HepG2 (cell line): ENCODE measurements around the gene FHL3. TPM values are rescaled to one million over a fixed set of nuclear protein-coding genes. Genes with fewer than 3 reads are reported as not detected.

Experiments
- BHLHE40 ChIP-seq: IDR thresholded peaks from 2 replicates; pipeline ENCODE4 v1.6.1; 2011; ENCODE audit warnings: low read length, improper control_type of control experiment
- ELF4 ChIP-seq: sonication (generic); formaldehyde crosslinking; IDR thresholded peaks from 2 replicates; pipeline ENCODE4 v1.5.0; 2020; ENCODE audit warnings: missing genetic modification reagents, mild to moderate bottlenecking, moderate library complexity, borderline replicate concordance
- GZF1 ChIP-seq: sonication (generic); formaldehyde crosslinking; IDR thresholded peaks from 2 replicates; pipeline ENCODE4 v1.5.1; 2020; ENCODE audit warnings: mild to moderate bottlenecking, missing genetic modification reagents
- MXD4 ChIP-seq: IDR thresholded peaks from 2 replicates; pipeline ENCODE4 v1.6.1; 2016; ENCODE audit warnings: mild to moderate bottlenecking, missing biosample characterization, missing genetic modification reagents
- PLRG1 ChIP-seq: fragments of 450-650 bp; conservative IDR thresholded peaks from 2 replicates; pipeline ENCODE4 v1.6.1; 2016
- PPARG ChIP-seq: conservative IDR thresholded peaks from 2 replicates; pipeline ENCODE4 v1.6.1; 2016; ENCODE audit warnings: missing biosample characterization, missing genetic modification reagents
- ZNF232 ChIP-seq: sonication (generic); formaldehyde crosslinking; IDR thresholded peaks from 2 replicates; pipeline ENCODE4 v1.4.0; 2020; ENCODE audit warnings: missing genetic modification reagents, borderline replicate concordance
- ZNF556 ChIP-seq: sonication (generic); formaldehyde crosslinking; IDR thresholded peaks from 2 replicates; pipeline ENCODE4 v1.4.0; 2020; ENCODE audit warnings: mild to moderate bottlenecking, missing genetic modification reagents, borderline replicate concordance
- ZNF616 ChIP-seq: sonication (generic); formaldehyde crosslinking; IDR thresholded peaks from 2 replicates; pipeline ENCODE4 v1.5.0; 2020; ENCODE audit warnings: low read depth, mild to moderate bottlenecking, missing genetic modification reagents
- polyA plus RNA-seq, 8 experiments: library from polyadenylated mRNA; depleted of rRNA in 3 of 8; stranded (reverse) in 7 of 8; unstranded in 1 of 8; fragments of >200 nt; fragmentation: Illumina TruSeq in 4 of 8; extraction: Trizol in 4 of 8; gene quantifications; 2 replicates each; pipeline versions ENCODE4 v1.2.1 to v1.2.3, GENCODE V29; 2011 to 2016; ENCODE audit warnings: low read depth in 4 of 8, missing spikeins in 1 of 8, mixed read lengths in 1 of 8; ENCODE audit not compliant: insufficient read depth in 1 of 8
- total RNA-seq, 5 experiments: library from RNA; depleted of rRNA; stranded (reverse); fragments of >200 nt; fragmentation: Illumina TruSeq; extraction: Trizol; gene quantifications; 2 replicates each; pipeline ENCODE4 v1.2.3, GENCODE V29; 2016; ENCODE audit warnings: low read depth in 1 of 5
- TF ChIP-seq, protein P1 (sequence below): sonication (generic); formaldehyde crosslinking; conservative IDR thresholded peaks from 2 replicates; pipeline ENCODE4 v1.4.0; 2020; ENCODE audit warnings: mild to moderate bottlenecking, missing genetic modification reagents, moderate library complexity
- TF ChIP-seq, protein P2 (sequence below): sonication (generic); formaldehyde crosslinking; IDR thresholded peaks from 2 replicates; pipeline ENCODE4 v1.4.0; 2020; ENCODE audit warnings: missing genetic modification reagents, borderline replicate concordance
- TF ChIP-seq, protein P3 (sequence below): sonication (generic); formaldehyde crosslinking; IDR thresholded peaks from 2 replicates; pipeline ENCODE4 v1.9.0; 2021; ENCODE audit warnings: missing genetic modification reagents, borderline replicate concordance
- TF ChIP-seq, protein P4 (sequence below): sonication (generic); formaldehyde crosslinking; IDR thresholded peaks from 2 replicates; pipeline ENCODE4 v1.8.0; 2022; ENCODE audit warnings: low read depth, missing genetic modification reagents
- TF ChIP-seq, protein P5 (sequence below): sonication (generic); formaldehyde crosslinking; IDR thresholded peaks from 2 replicates; pipeline ENCODE4 v1.5.0; 2020; ENCODE audit warnings: mild to moderate bottlenecking, missing genetic modification reagents

Gene FHL3
- total and polyA plus RNA-seq, 2 of the 13 experiments (the other 11 are each of a cell fraction or from before 2014, with no cell fraction given), result 2.8 to 6.6 TPM

DNA sequence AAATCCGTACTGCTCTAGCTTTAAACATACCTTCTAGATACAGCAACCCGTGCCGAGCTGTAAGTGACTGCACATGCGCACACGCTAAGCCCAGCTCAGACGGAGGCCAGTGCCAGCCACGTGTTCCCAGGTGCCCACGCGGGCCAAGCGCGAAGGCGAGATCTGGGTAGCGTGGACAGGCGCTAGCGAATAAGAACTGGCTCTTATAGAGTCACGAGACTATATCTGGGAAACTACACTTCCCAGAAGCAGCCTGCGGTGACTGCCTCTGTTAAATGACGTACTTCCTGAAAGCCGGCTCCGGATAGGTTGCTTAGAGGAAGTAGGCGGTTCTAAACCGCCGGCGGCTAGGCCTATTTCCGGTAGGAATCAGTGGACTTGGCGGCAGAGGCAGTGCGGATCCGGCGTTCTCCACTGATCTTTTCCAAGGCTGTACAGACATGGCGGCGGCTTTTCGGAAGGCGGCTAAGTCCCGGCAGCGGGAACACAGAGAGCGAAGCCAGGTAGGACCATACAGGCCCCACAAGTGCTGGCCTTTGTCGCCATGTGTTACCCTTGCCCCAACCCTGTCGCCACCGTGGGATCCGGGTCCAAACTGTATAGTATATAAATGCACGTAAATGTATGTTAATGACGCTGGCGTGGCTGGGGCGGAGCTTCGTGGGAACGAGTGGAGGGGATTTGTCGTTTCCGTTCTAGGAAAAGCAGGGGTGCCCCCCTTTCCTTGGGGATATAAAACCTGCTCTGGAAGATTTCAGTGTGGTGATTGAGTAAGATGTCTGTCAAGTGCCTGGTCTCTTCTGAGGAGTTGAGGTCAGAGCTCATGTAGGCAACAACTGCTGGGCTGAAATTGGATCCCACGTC lies 7.3 kb upstream of the FHL3 start, which contains the start of gene UTP11 (continued):
- TF ChIP-seq ELF4 (CRISPR knock-in tag), result peak; percentile 79; the same call in 1 of the 2 replicates
- peak; percentile 93 for TF ChIP-seq MXD4
- peak; percentile 98 for TF ChIP-seq ZNF232 (CRISPR knock-in tag)
- TF ChIP-seq, protein P1, sequence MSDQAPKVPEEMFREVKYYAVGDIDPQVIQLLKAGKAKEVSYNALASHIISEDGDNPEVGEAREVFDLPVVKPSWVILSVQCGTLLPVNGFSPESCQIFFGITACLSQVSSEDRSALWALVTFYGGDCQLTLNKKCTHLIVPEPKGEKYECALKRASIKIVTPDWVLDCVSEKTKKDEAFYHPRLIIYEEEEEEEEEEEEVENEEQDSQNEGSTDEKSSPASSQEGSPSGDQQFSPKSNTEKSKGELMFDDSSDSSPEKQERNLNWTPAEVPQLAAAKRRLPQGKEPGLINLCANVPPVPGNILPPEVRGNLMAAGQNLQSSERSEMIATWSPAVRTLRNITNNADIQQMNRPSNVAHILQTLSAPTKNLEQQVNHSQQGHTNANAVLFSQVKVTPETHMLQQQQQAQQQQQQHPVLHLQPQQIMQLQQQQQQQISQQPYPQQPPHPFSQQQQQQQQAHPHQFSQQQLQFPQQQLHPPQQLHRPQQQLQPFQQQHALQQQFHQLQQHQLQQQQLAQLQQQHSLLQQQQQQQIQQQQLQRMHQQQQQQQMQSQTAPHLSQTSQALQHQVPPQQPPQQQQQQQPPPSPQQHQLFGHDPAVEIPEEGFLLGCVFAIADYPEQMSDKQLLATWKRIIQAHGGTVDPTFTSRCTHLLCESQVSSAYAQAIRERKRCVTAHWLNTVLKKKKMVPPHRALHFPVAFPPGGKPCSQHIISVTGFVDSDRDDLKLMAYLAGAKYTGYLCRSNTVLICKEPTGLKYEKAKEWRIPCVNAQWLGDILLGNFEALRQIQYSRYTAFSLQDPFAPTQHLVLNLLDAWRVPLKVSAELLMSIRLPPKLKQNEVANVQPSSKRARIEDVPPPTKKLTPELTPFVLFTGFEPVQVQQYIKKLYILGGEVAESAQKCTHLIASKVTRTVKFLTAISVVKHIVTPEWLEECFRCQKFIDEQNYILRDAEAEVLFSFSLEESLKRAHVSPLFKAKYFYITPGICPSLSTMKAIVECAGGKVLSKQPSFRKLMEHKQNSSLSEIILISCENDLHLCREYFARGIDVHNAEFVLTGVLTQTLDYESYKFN, result peak; percentile 30
- TF ChIP-seq BHLHE40, result peak; percentile 92
- TF ChIP-seq GZF1, result 0 out of 2 replicates have a peak, but pooled peaks have one; percentile 73
- TF ChIP-seq, protein P2, sequence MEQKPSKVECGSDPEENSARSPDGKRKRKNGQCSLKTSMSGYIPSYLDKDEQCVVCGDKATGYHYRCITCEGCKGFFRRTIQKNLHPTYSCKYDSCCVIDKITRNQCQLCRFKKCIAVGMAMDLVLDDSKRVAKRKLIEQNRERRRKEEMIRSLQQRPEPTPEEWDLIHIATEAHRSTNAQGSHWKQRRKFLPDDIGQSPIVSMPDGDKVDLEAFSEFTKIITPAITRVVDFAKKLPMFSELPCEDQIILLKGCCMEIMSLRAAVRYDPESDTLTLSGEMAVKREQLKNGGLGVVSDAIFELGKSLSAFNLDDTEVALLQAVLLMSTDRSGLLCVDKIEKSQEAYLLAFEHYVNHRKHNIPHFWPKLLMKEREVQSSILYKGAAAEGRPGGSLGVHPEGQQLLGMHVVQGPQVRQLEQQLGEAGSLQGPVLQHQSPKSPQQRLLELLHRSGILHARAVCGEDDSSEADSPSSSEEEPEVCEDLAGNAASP (CRISPR knock-in tag), result peak; percentile 77
- TF ChIP-seq, protein P3, sequence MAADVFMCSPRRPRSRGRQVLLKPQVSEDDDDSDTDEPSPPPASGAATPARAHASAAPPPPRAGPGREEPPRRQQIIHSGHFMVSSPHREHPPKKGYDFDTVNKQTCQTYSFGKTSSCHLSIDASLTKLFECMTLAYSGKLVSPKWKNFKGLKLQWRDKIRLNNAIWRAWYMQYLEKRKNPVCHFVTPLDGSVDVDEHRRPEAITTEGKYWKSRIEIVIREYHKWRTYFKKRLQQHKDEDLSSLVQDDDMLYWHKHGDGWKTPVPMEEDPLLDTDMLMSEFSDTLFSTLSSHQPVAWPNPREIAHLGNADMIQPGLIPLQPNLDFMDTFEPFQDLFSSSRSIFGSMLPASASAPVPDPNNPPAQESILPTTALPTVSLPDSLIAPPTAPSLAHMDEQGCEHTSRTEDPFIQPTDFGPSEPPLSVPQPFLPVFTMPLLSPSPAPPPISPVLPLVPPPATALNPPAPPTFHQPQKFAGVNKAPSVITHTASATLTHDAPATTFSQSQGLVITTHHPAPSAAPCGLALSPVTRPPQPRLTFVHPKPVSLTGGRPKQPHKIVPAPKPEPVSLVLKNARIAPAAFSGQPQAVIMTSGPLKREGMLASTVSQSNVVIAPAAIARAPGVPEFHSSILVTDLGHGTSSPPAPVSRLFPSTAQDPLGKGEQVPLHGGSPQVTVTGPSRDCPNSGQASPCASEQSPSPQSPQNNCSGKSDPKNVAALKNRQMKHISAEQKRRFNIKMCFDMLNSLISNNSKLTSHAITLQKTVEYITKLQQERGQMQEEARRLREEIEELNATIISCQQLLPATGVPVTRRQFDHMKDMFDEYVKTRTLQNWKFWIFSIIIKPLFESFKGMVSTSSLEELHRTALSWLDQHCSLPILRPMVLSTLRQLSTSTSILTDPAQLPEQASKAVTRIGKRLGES (CRISPR knock-in tag), result peak; percentile 79; the same call in 1 of the 2 replicates
- TF ChIP-seq, protein P4, sequence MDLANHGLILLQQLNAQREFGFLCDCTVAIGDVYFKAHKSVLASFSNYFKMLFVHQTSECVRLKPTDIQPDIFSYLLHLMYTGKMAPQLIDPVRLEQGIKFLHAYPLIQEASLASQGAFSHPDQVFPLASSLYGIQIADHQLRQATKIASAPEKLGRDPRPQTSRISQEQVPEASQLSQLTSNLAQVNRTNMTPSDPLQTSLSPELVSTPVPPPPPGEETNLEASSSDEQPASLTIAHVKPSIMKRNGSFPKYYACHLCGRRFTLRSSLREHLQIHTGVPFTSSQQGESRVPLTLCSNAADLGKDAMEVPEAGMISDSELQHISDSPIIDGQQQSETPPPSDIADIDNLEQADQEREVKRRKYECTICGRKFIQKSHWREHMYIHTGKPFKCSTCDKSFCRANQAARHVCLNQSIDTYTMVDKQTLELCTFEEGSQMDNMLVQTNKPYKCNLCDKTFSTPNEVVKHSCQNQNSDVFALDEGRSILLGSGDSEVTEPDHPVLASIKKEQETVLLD, result 0 out of 2 replicates have a peak, but pooled peaks have one; percentile 52
- TF ChIP-seq PPARG (CRISPR knock-in tag), result peak; percentile 72
- peak; percentile 94; the same call in 1 of the 2 replicates for TF ChIP-seq ZNF616 (CRISPR knock-in tag)
- peak; percentile 53 for TF ChIP-seq ZNF556
- no peak for TF ChIP-seq PLRG1
- TF ChIP-seq, protein P5, sequence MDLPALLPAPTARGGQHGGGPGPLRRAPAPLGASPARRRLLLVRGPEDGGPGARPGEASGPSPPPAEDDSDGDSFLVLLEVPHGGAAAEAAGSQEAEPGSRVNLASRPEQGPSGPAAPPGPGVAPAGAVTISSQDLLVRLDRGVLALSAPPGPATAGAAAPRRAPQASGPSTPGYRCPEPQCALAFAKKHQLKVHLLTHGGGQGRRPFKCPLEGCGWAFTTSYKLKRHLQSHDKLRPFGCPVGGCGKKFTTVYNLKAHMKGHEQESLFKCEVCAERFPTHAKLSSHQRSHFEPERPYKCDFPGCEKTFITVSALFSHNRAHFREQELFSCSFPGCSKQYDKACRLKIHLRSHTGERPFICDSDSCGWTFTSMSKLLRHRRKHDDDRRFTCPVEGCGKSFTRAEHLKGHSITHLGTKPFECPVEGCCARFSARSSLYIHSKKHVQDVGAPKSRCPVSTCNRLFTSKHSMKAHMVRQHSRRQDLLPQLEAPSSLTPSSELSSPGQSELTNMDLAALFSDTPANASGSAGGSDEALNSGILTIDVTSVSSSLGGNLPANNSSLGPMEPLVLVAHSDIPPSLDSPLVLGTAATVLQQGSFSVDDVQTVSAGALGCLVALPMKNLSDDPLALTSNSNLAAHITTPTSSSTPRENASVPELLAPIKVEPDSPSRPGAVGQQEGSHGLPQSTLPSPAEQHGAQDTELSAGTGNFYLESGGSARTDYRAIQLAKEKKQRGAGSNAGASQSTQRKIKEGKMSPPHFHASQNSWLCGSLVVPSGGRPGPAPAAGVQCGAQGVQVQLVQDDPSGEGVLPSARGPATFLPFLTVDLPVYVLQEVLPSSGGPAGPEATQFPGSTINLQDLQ (CRISPR knock-in tag), result peak; percentile 89
